Fibroblast of peridontal ligament (primary cell): ENCODE measurements around the gene CCND1.
A peak's percentile ranks its signal among the peaks of the same experiment; 100 is the strongest.

Experiments used
- DNase-seq: peaks from one replicate; pipeline ENCODE4 v3.0.0-alpha.2; 2010; ENCODE audit errors: extremely low read depth

CCND1 gene

GRCh38 chr11:69652999-69653398 is 12.0 kb downstream of the CCND1 start:
- no peak for DNase-seq

- no peak for DNase-seq
These were observed 12.5 kb downstream of the CCND1 start for GRCh38 chr11:69653406-69653960.

GRCh38 chr11:69654001-69654659 is 13.2 kb downstream of the CCND1 start:
- no peak for DNase-seq

GRCh38 chr11:69654660-69655478 is 13.9 kb downstream of the CCND1 start:
- DNase-seq: peak; percentile 62

- DNase-seq: no peak
These were observed 14.8 kb downstream of the CCND1 start for GRCh38 chr11:69655479-69656428.

GRCh38 chr11:69656536-69657455 is 15.8 kb downstream of the CCND1 start:
- DNase-seq: no peak

- DNase-seq: no peak
These were observed 16.5 kb downstream of the CCND1 start for GRCh38 chr11:69657456-69657910.

GRCh38 chr11:69657911-69658625 is 17.1 kb downstream of the CCND1 start:
- no peak for DNase-seq

- no peak for DNase-seq
These were observed 17.9 kb downstream of the CCND1 start for GRCh38 chr11:69658626-69659450.

GRCh38 chr11:69659591-69659990 is 18.6 kb downstream of the CCND1 start:
- no peak for DNase-seq

GRCh38 chr11:69660001-69660500 is 19.1 kb downstream of the CCND1 start:
- DNase-seq: no peak

- DNase-seq: no peak
These were observed 20.4 kb downstream of the CCND1 start for GRCh38 chr11:69661413-69661715.

GRCh38 chr11:69662021-69662698 is 21.2 kb downstream of the CCND1 start:
- DNase-seq: no peak

GRCh38 chr11:69662806-69663205 is 21.9 kb downstream of the CCND1 start:
- DNase-seq: no peak

- no peak for DNase-seq
These were observed 22.4 kb downstream of the CCND1 start for GRCh38 chr11:69663326-69663725.

- no peak for DNase-seq
These were observed 23.3 kb downstream of the CCND1 start for GRCh38 chr11:69664103-69664775.

GRCh38 chr11:69664901-69665300 is 23.9 kb downstream of the CCND1 start:
- no peak for DNase-seq

GRCh38 chr11:69665669-69666068 is 24.7 kb downstream of the CCND1 start:
- no peak for DNase-seq
